GM23248 (cell line): ENCODE data around the gene SP6. TPM values are rescaled to one million over a fixed set of nuclear protein-coding genes. Genes with fewer than 3 reads are reported as not detected.

Experiments used
- DNase-seq: peaks from one replicate; pipeline ENCODE4 v3.0.0-alpha.2; 2015
- H2AFZ ChIP-seq: fragments of 200-600 bp; sonication (generic); 2 replicates; pipeline ENCODE4 v1.6.1; 2016; ENCODE audit warnings: antibody characterized with exemption
- H3F3A ChIP-seq: fragments of 200-600 bp; sonication (generic); 2 replicates; pipeline ENCODE4 v1.6.1; 2016; ENCODE audit warnings: mild to moderate bottlenecking, antibody characterized with exemption, mixed run types; ENCODE audit not compliant: insufficient read depth
- H3K27ac ChIP-seq: fragments of 200-600 bp; sonication (generic); 2 replicates; pipeline ENCODE4 v1.5.1; 2016; ENCODE audit warnings: mild to moderate bottlenecking
- H3K27me3 ChIP-seq: fragments of 200-600 bp; sonication (generic); replicated peaks from 2 replicates; pipeline ENCODE4 v1.6.1; 2016; ENCODE audit warnings: mild to moderate bottlenecking; ENCODE audit not compliant: insufficient read depth
- H3K36me3 ChIP-seq: fragments of 200-600 bp; sonication (generic); 2 replicates; pipeline ENCODE4 v1.6.1; 2016; ENCODE audit warnings: low read depth, mild to moderate bottlenecking
- H3K4me1 ChIP-seq: fragments of 200-600 bp; sonication (generic); 2 replicates; pipeline ENCODE4 v1.6.1; 2016; ENCODE audit warnings: mild to moderate bottlenecking; ENCODE audit not compliant: insufficient read depth
- H3K4me2 ChIP-seq: fragments of 200-600 bp; sonication (generic); one replicate; pipeline ENCODE4 v1.6.1; 2016; ENCODE audit warnings: mild to moderate bottlenecking; ENCODE audit not compliant: unreplicated experiment
- H3K4me3 ChIP-seq: fragments of 200-600 bp; sonication (generic); 2 replicates; pipeline ENCODE4 v1.5.1; 2016; ENCODE audit warnings: mild to moderate bottlenecking
- H3K79me2 ChIP-seq: fragments of 200-600 bp; sonication (generic); 2 replicates; pipeline ENCODE4 v1.6.1; 2016; ENCODE audit warnings: mild to moderate bottlenecking; ENCODE audit not compliant: insufficient read depth
- H3K9ac ChIP-seq: fragments of 200-600 bp; sonication (generic); 2 replicates; pipeline ENCODE4 v1.6.1; 2016; ENCODE audit warnings: mild to moderate bottlenecking
- H3K9me2 ChIP-seq: fragments of 200-600 bp; sonication (generic); 2 replicates; pipeline ENCODE4 v1.6.1; 2016; ENCODE audit warnings: mixed run types, mild to moderate bottlenecking, moderate library complexity; ENCODE audit not compliant: insufficient read depth
- H3K9me3 ChIP-seq: fragments of 200-600 bp; sonication (generic); one replicate; pipeline ENCODE4 v1.6.1; 2017; ENCODE audit warnings: low read depth
- H4K20me1 ChIP-seq: fragments of 200-600 bp; sonication (generic); 2 replicates; pipeline ENCODE4 v1.6.0; 2016; ENCODE audit not compliant: insufficient read depth
- EZH2 ChIP-seq: fragments of 200-600 bp; sonication (generic); IDR thresholded peaks from 2 replicates; pipeline ENCODE4 v1.6.1; 2018; ENCODE audit warnings: antibody characterized with exemption, mild to moderate bottlenecking; ENCODE audit not compliant: insufficient read depth, poor library complexity, severe bottlenecking
- EZH2phosphoT487 ChIP-seq: fragments of 200-600 bp; sonication (generic); IDR thresholded peaks from 2 replicates; pipeline ENCODE4 v1.6.1; 2018; ENCODE audit warnings: antibody characterized with exemption, moderate library complexity, mild to moderate bottlenecking, low read depth; ENCODE audit not compliant: insufficient read depth
- WGBS, 2 experiments: methylation state at CpG; one replicate each; pipeline ENCODE4 v1.1.6; 2015 to 2017; ENCODE audit warnings: low lambda C conversion rate in 2 of 2, low coverage in 1 of 2; ENCODE audit errors: missing lambda C conversion rate in 2 of 2; 5-methylcytosine and 5-hydroxymethylcytosine counted together
- in situ Hi-C: fragments of 300-500 bp; cut with MboI; formaldehyde crosslinking; loops from 2 replicates; pipeline ENCODE4 v1.15.0; 2020
- polyA plus RNA-seq: library from polyadenylated mRNA; unstranded; fragments of >200 nt; fragmentation: Nextera tagmentation; extraction: Ambion mirVana; gene quantifications from 2 replicates; pipeline ENCODE4 v1.2.1, GENCODE V29; 2016
- total RNA-seq: library from RNA; depleted of rRNA; stranded (reverse); fragments of >200 nt; shearing (Covaris generic); gene quantifications from 2 replicates; pipeline ENCODE4 v1.2.3, GENCODE V29; 2014; rRNA removed

The SP6 gene
- total RNA-seq (not detected in 2 replicates), polyA plus RNA-seq (not detected in 2 replicates)

- Histone ChIP-seq H3K9me3 (no peaks in the 10 kb centered on the region), H3K4me2 (peak within 1 kb of the TSS; percentile 39), H3K27me3 (peaks cover 52% of the 10 kb centered on the region), H3K27ac (no peak within 1 kb of the TSS), H3K9ac (no peak within 1 kb of the TSS), H3K36me3 (no peaks in the 10 kb centered on the region), H2AFZ (peak within 1 kb of the TSS; percentile 78), H3K4me3 (peak within 1 kb of the TSS; percentile 57), H3K79me2 (no peaks in the 10 kb centered on the region), H3K9me2 (no peaks in the 10 kb centered on the region), H4K20me1 (no peaks in the 10 kb centered on the region), H3K4me1 (peaks cover 4% of the 10 kb centered on the region; the same call in 1 of the 2 replicates), H3F3A (no peaks in the 10 kb centered on the region)
- TF ChIP-seq EZH2 = no peak
- TF ChIP-seq EZH2phosphoT487 = no peak
- WGBS, 2 experiments = 14 to 16% methylated on average over 45 to 59 of the region's 71 CpGs
- in situ Hi-C loops = no loop called here
- DNase-seq = peak; percentile 89
Observed at GRCh38 chr17:47850692-47851573, at the start of gene SP6. Gene SP6 (minus strand): TSS chr17:47851163. CDS start chr17:47848429, 2,734 bp downstream.

GRCh38 chr17:47899643-47900042, 48.7 kb upstream of the SP6 start:
- no peak for DNase-seq
- H3K27me3 ChIP-seq = no peaks in the 10 kb centered on the region
- in situ Hi-C loops = no loop called here
- no peak overlapping the region for H3K4me3 ChIP-seq
- no peak overlapping the region for H3K4me2 ChIP-seq
- H3K9me3 ChIP-seq = no peaks in the 10 kb centered on the region
- no peaks in the 10 kb centered on the region for H3K36me3 ChIP-seq
- H3K4me1 ChIP-seq = peaks cover 19% of the 10 kb centered on the region
- TF ChIP-seq EZH2 = no peak
- TF ChIP-seq EZH2phosphoT487 = no peak
- no peak overlapping the region for H3K9ac ChIP-seq
- H3K27ac ChIP-seq = no peak overlapping the region
- peaks cover 14% of the 10 kb centered on the region; the same call in 1 of the 2 replicates for H3F3A ChIP-seq
- 89 to 90% methylated on average over 5 of the region's 5 CpGs for whole genome bisulfite sequencing, 2 experiments
- no peaks in the 10 kb centered on the region for H3K9me2 ChIP-seq
- H3K79me2 ChIP-seq = peaks cover 72% of the 10 kb centered on the region
- no peak overlapping the region for H2AFZ ChIP-seq
- no peaks in the 10 kb centered on the region for H4K20me1 ChIP-seq

GRCh38 chr17:47898241-47898640, 47.3 kb upstream of the SP6 start:
- peaks cover 79% of the 10 kb centered on the region for H3K79me2 ChIP-seq
- TF ChIP-seq EZH2phosphoT487 = no peak
- TF ChIP-seq EZH2 = no peak
- H3K4me2 ChIP-seq = no peak overlapping the region
- no peaks in the 10 kb centered on the region for H3K9me2 ChIP-seq
- no peak overlapping the region for H3K27ac ChIP-seq
- no peak overlapping the region for H2AFZ ChIP-seq
- no peak for DNase-seq
- H4K20me1 ChIP-seq = no peaks in the 10 kb centered on the region
- peaks cover 9% of the 10 kb centered on the region; the same call in 1 of the 2 replicates for H3F3A ChIP-seq
- H3K4me1 ChIP-seq = peaks cover 17% of the 10 kb centered on the region
- in situ Hi-C loops = no loop called here
- no peaks in the 10 kb centered on the region for H3K27me3 ChIP-seq
- no peaks in the 10 kb centered on the region for H3K9me3 ChIP-seq
- no peaks in the 10 kb centered on the region for H3K36me3 ChIP-seq
- no peak overlapping the region for H3K9ac ChIP-seq
- no peak overlapping the region for H3K4me3 ChIP-seq

GRCh38 chr17:47897561-47897960, 46.6 kb upstream of the SP6 start:
- Histone ChIP-seq H3K4me1 (peaks cover 17% of the 10 kb centered on the region), H3K9ac (peak overlapping the region; percentile 87), H3K27ac (peak overlapping the region; percentile 80)

More at GRCh38 chr17:47897561-47897960, 46.6 kb upstream of the SP6 start:
- peak overlapping the region; percentile 94 for H3K4me3 ChIP-seq
- TF ChIP-seq EZH2 = no peak
- no peak for TF ChIP-seq EZH2phosphoT487
- no peaks in the 10 kb centered on the region for H3K27me3 ChIP-seq
- H3K36me3 ChIP-seq = no peaks in the 10 kb centered on the region
- WGBS, 2 experiments = 77 to 79% methylated on average over 5 of the region's 5 CpGs
- H3F3A ChIP-seq = peaks cover 9% of the 10 kb centered on the region; the same call in 1 of the 2 replicates
- no peaks in the 10 kb centered on the region for H3K9me3 ChIP-seq
- DNase-seq = peak; percentile 26
- in situ Hi-C loops = no loop called here
- H3K79me2 ChIP-seq = peaks cover 73% of the 10 kb centered on the region
- H3K9me2 ChIP-seq = no peaks in the 10 kb centered on the region
- no peaks in the 10 kb centered on the region for H4K20me1 ChIP-seq
- peak overlapping the region; percentile 80; the same call in 1 of the 2 replicates for H2AFZ ChIP-seq
- H3K4me2 ChIP-seq = peak overlapping the region; percentile 99
